Suprapubic skin (tissue), 4 donors: Measurements from ENCODE around the gene NUMA1.

Experiments
- CTCF ChIP-seq, 2 donors: fragments of 200-600 bp in 1 of 2; fragments of 450-650 bp in 1 of 2; sonication (generic) in 1 of 2; IDR thresholded peaks; one replicate each; pipeline ENCODE4 v1.5.1; 2016 to 2019; ENCODE audit warnings: antibody characterized with exemption in 2 of 2, mild to moderate bottlenecking in 1 of 2, moderate library complexity in 1 of 2
- EP300 ChIP-seq: sonication (generic); formaldehyde crosslinking; IDR thresholded peaks from one replicate; pipeline ENCODE4 v1.6.1; 2017; ENCODE audit warnings: antibody characterized with exemption
- POLR2A ChIP-seq, 2 donors: fragments of 450-650 bp; IDR thresholded peaks; one replicate each; pipeline ENCODE4 v1.6.1; 2017; ENCODE audit warnings: antibody characterized with exemption in 2 of 2, mild to moderate bottlenecking in 2 of 2, moderate library complexity in 2 of 2
- POLR2AphosphoS5 ChIP-seq, 3 donors: sonication (generic); formaldehyde crosslinking; IDR thresholded peaks; one replicate each; pipeline ENCODE4 v1.6.1; 2017; ENCODE audit warnings: antibody characterized with exemption in 3 of 3

GRCh38 chr11:72012897-72013721, 67.2 kb downstream of the NUMA1 start:
- peak in 1 of 2 donors; percentile 8 for TF ChIP-seq CTCF (IDR thresholded peaks at IDR 0.05)
- no peak for TF ChIP-seq POLR2A (IDR thresholded peaks at IDR 0.05)
- peak in 2 of 3 donors; percentile 56 to 65 for TF ChIP-seq POLR2AphosphoS5 (IDR thresholded peaks at IDR 0.05)
- no peak for TF ChIP-seq EP300
